NK-92 (cell line): ENCODE results near the gene ABCA7.

ENCODE experiments used
- DNase-seq: peaks from one replicate; lab custom pipeline; 2025; ENCODE audit not compliant: unreplicated experiment; lab: John Stamatoyannopoulos, UW

The ABCA7 gene

GRCh38 chr19:1084024-1084868, 44.3 kb downstream of the ABCA7 start:
- no peak for DNase-seq

- DNase-seq: no peak
Measured at GRCh38 chr19:1085053-1085658, 45.2 kb downstream of the ABCA7 start.

GRCh38 chr19:1085676-1086442, 46.0 kb downstream of the ABCA7 start:
- no peak for DNase-seq

- DNase-seq: no peak
Measured at GRCh38 chr19:1086613-1087012, 46.7 kb downstream of the ABCA7 start.

- no peak for DNase-seq
Measured at GRCh38 chr19:1087813-1088415, 48.0 kb downstream of the ABCA7 start.

GRCh38 chr19:1088416-1089010, 48.6 kb downstream of the ABCA7 start:
- DNase-seq: no peak

GRCh38 chr19:1089126-1089771, 49.3 kb downstream of the ABCA7 start:
- DNase-seq: no peak

GRCh38 chr19:1089891-1090290, 50.0 kb downstream of the ABCA7 start:
- DNase-seq: no peak

- no peak for DNase-seq
Measured at GRCh38 chr19:1090731-1091543, 51.0 kb downstream of the ABCA7 start.

GRCh38 chr19:1091544-1092175, 51.8 kb downstream of the ABCA7 start:
- no peak for DNase-seq

- no peak for DNase-seq
Measured at GRCh38 chr19:1093330-1093729, 53.4 kb downstream of the ABCA7 start.

GRCh38 chr19:1093811-1094553, 54.1 kb downstream of the ABCA7 start:
- DNase-seq: no peak

GRCh38 chr19:1094655-1094977, 54.7 kb downstream of the ABCA7 start:
- DNase-seq: no peak

- DNase-seq: peak; percentile 90
Measured at GRCh38 chr19:1094978-1095701, 55.2 kb downstream of the ABCA7 start, which contains the start of gene POLR2E. Gene POLR2E, minus strand, starts transcription at chr19:1095375. Its CDS starts 60 bp downstream, at chr19:1095315.

GRCh38 chr19:1097810-1098176, 57.9 kb downstream of the ABCA7 start:
- no peak for DNase-seq

- DNase-seq: no peak
Measured at GRCh38 chr19:1098177-1099051, 58.5 kb downstream of the ABCA7 start.

- no peak for DNase-seq
Measured at GRCh38 chr19:1101337-1101698, 61.4 kb downstream of the ABCA7 start.
